Measurements from ENCODE around the gene P2RY12. TPM values are rescaled to one million over a fixed set of nuclear protein-coding genes. Genes with fewer than 3 reads are reported as not detected.

The P2RY12 gene
- total and polyA plus RNA-seq, 2 of the 4 experiments (the other 2 are of a cell fraction) = not detected

GRCh38 chr3:151367448-151367847, 17.1 kb downstream of the P2RY12 start:
- POLR2A ChIA-PET (ENCODE audit: unreplicated experiment) = no interaction called here
- Histone ChIP-seq H4K91ac (ENCODE audit: insufficient read depth, low read depth, low read length) (no peak overlapping the region), H3K4me2 (ENCODE audit: low read depth, low read length) (no peak overlapping the region), H3K9me1 (ENCODE audit: insufficient read depth, low read length) (no peaks in the 10 kb centered on the region), H2AFZ (replicated peaks; ENCODE audit: low read length, poor library complexity) (no peak overlapping the region), H3K56ac (ENCODE audit: extremely low read depth, insufficient read depth, low read length) (no peak overlapping the region), H2BK20ac (ENCODE audit: low read depth, low read length) (no peak overlapping the region), H4K20me1 (ENCODE audit: insufficient read depth, low read length) (no peaks in the 10 kb centered on the region), H3K4me1 (ENCODE audit: control insufficient read depth, insufficient read depth, low read length) (peaks cover 6% of the 10 kb centered on the region; the same call in 1 of the 2 replicates), H3K18ac (ENCODE audit: low read depth, low read length) (no peak overlapping the region; the same call in 1 of the 2 replicates), H2AK9ac (replicated peaks; ENCODE audit: low read depth, low read length, poor library complexity) (no peak overlapping the region), H3K27ac (ENCODE audit: insufficient read depth, low read length) (no peak overlapping the region), H3K36me3 (ENCODE audit: control insufficient read depth, insufficient read depth, low read length) (no peaks in the 10 kb centered on the region), H3K23ac (ENCODE audit: low read depth, low read length) (no peak overlapping the region), H3K79me1 (ENCODE audit: low read depth in 1 of 2, low read length in 2 of 2) (no peaks in the 10 kb centered on the region), H3K4me3 (ENCODE audit: insufficient read depth, low read depth, low read length) (no peak overlapping the region), H3K9ac (ENCODE audit: low read depth, low read length) (no peak overlapping the region), H4K8ac (ENCODE audit: low read depth in 2 of 2, low read length in 2 of 2) (no peak overlapping the region), H3K4ac (ENCODE audit: low read depth, low read length) (no peak overlapping the region), H2BK120ac (ENCODE audit: low read depth, low read length) (no peak overlapping the region), H2BK15ac (ENCODE audit: low read depth, low read length) (no peak overlapping the region), H4K5ac (ENCODE audit: low read depth, low read length) (no peak overlapping the region), H2AK5ac (ENCODE audit: low read depth, low read length) (no peak overlapping the region), H3K14ac (replicated peaks; ENCODE audit: low read depth, low read length) (no peak overlapping the region), H3K27me3 (ENCODE audit: control insufficient read depth, insufficient read depth, low read length) (no peaks in the 10 kb centered on the region), H2BK5ac (ENCODE audit: low read depth, low read length, poor library complexity, severe bottlenecking) (no peak overlapping the region), H3K9me3 (ENCODE audit: control insufficient read depth, insufficient read depth, low read length) (no peaks in the 10 kb centered on the region)
- no peak for ATAC-seq (ENCODE audit: low read depth)
- intact Hi-C loops (cut with micrococcal nuclease) = no loop called here
- DNase-seq = no peak
- BruUV-seq (replicated peaks) = no TSS peak
- TF ChIP-seq BHLHE40 (IDR thresholded peaks at IDR 0.05; ENCODE audit: low read depth, low read length) (no peak), MAFK (IDR thresholded peaks at IDR 0.05; ENCODE audit: low read depth, low read length) (no peak), CTCF (conservative IDR thresholded peaks at IDR 0.05; ENCODE audit: low read depth, low read length) (no peak)
- no CpG with 5 or more reads among the region's 5 CpGs for WGBS, 2 experiments (ENCODE audit: extremely low coverage in 2 of 2, insufficient read length in 1 of 2)
- dilution Hi-C loops (cut with HindIII; ENCODE audit: low sequenced_read_pairs, unreplicated experiment) = no loop called here
- in situ Hi-C loops (cut with MboI; ENCODE audit: low sequenced_read_pairs) = no loop called here
- CTCF ChIA-PET = interaction anchor here (0.6 to 1.1 kb wide), 2 partner anchors 9 to 16 kb away, joined by 3 to 4 read pairs; no protein-coding TSS in a partner anchor
